B cell (primary cell): ENCODE measurements around the gene NGDN.

Source experiments
- EZH2 ChIP-seq: IDR thresholded peaks from 2 replicates; pipeline ENCODE4 v1.6.1; 2012; ENCODE audit warnings: borderline replicate concordance, low read depth, mild to moderate bottlenecking, moderate library complexity, low read length; ENCODE audit not compliant: insufficient read depth, poor library complexity, severe bottlenecking
- TF ChIP-seq, protein P1 (sequence below): fragments of 200-600 bp; IDR thresholded peaks from one replicate; pipeline ENCODE4 v1.8.0; 2022; ENCODE audit warnings: antibody characterized with exemption, mild to moderate bottlenecking

DNA sequence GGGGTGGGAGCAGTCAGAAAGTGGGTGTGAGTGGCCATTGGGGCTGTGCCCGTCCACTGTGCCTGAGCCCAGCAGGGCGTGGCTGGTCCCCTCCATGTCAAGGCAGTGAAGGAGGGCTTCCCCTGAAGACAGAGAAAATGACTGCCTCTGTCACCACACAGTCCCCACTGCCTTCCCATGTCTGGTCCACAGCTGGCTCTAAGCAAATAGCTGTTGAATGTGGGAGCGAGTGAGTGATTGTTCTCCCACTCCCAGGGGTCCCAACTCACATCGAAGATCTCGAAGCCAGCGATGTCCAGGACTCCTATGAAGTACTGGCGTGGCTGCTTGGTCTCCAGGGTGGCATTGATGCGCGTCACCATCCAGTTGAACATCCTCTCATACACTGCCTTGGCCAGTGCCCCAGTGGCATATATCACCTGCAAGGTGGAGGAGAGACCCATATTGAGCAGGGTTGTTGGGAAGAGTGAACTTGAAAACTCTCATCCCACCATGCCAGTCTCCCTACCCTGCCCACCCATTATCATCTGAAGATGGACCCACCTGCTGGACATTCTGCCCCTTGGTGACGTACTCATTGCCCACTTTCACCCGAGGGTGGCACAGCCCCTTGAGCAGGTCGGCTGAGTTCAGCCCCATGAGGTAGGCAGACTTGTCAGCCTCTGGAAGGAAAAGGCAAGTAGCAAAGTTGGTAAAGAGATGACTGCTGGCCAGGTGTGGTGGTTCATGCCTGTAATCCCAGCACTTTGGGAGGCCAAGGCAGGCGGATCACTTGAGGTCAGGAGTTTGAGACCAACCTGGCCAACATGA is 40.6 kb upstream of the NGDN start:
- TF ChIP-seq, protein P1, sequence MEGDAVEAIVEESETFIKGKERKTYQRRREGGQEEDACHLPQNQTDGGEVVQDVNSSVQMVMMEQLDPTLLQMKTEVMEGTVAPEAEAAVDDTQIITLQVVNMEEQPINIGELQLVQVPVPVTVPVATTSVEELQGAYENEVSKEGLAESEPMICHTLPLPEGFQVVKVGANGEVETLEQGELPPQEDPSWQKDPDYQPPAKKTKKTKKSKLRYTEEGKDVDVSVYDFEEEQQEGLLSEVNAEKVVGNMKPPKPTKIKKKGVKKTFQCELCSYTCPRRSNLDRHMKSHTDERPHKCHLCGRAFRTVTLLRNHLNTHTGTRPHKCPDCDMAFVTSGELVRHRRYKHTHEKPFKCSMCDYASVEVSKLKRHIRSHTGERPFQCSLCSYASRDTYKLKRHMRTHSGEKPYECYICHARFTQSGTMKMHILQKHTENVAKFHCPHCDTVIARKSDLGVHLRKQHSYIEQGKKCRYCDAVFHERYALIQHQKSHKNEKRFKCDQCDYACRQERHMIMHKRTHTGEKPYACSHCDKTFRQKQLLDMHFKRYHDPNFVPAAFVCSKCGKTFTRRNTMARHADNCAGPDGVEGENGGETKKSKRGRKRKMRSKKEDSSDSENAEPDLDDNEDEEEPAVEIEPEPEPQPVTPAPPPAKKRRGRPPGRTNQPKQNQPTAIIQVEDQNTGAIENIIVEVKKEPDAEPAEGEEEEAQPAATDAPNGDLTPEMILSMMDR: no peak
- TF ChIP-seq EZH2: no peak
